Left renal pelvis (tissue), 4 donors: ENCODE data around the gene CFLAR. TPM values are rescaled to one million over a fixed set of nuclear protein-coding genes. Genes with fewer than 3 reads are reported as not detected.
"Not testable (repeated sequence)": the region's sequence is repeated elsewhere in the genome, so short reads cannot be mapped to it uniquely, and the experiment has no call there.

Experiments used
- DNase-seq, 4 donors: peaks; one replicate each; pipeline ENCODE4 v3.0.0-alpha.2; 2013; ENCODE audit warnings: low read depth in 4 of 4, low spot score in 3 of 4
- polyA plus RNA-seq, 4 donors: library from polyadenylated mRNA; unstranded; fragments of 120-200 nt; gene quantifications; one replicate each; pipeline ENCODE4 v1.2.1, GENCODE V29; 2013; ENCODE audit not compliant: insufficient read length in 4 of 4

The CFLAR gene
- polyA plus RNA-seq, 4 donors, result 51.3 to 75.2 (median 58.6) TPM

GRCh38 chr2:201174687-201175086, 58.7 kb downstream of the CFLAR start:
- DNase-seq, result no peak

GRCh38 chr2:201176081-201176481, 60.1 kb downstream of the CFLAR start:
- DNase-seq, result no peak

- DNase-seq, result no peak
Measured at GRCh38 chr2:201180010-201180409, 64.0 kb downstream of the CFLAR start.

GRCh38 chr2:201182650-201183364, 66.8 kb downstream of the CFLAR start, which contains the start of gene CASP10:
TSS of gene CASP10 (plus strand) at chr2:201183141. CDS start at chr2:201185778, 2,637 bp downstream.
- DNase-seq, result peak in 2 of 4 donors; percentile 48 to 60

- no peak for DNase-seq
Measured at GRCh38 chr2:201183365-201183727, 67.4 kb downstream of the CFLAR start.

GRCh38 chr2:201183835-201184234, 67.9 kb downstream of the CFLAR start:
- DNase-seq, result not testable (repeated sequence)

GRCh38 chr2:201184248-201184647, 68.3 kb downstream of the CFLAR start:
- not testable (repeated sequence) for DNase-seq

- DNase-seq, result no peak
Measured at GRCh38 chr2:201185863-201186262, 69.9 kb downstream of the CFLAR start.

GRCh38 chr2:201186982-201187381, 71.0 kb downstream of the CFLAR start:
- no peak for DNase-seq

- no peak for DNase-seq
Measured at GRCh38 chr2:201188449-201188848, 72.5 kb downstream of the CFLAR start.

- DNase-seq, result no peak
Measured at GRCh38 chr2:201191132-201191875, 75.3 kb downstream of the CFLAR start.

- no peak for DNase-seq
Measured at GRCh38 chr2:201194097-201194496, 78.1 kb downstream of the CFLAR start.

GRCh38 chr2:201195331-201195730, 79.4 kb downstream of the CFLAR start:
- no peak for DNase-seq

GRCh38 chr2:201196003-201196402, 80.0 kb downstream of the CFLAR start:
- no peak for DNase-seq

GRCh38 chr2:201196803-201197202, 80.8 kb downstream of the CFLAR start:
- no peak for DNase-seq

GRCh38 chr2:201197781-201198180, 81.8 kb downstream of the CFLAR start:
- DNase-seq, result no peak

- DNase-seq, result no peak
Measured at GRCh38 chr2:201199847-201200246, 83.9 kb downstream of the CFLAR start.

GRCh38 chr2:201200345-201200744, 84.4 kb downstream of the CFLAR start:
- no peak for DNase-seq

GRCh38 chr2:201201371-201201770, 85.4 kb downstream of the CFLAR start:
- DNase-seq, result no peak

- peak in 2 of 4 donors; percentile 68 to 71 for DNase-seq
Measured at GRCh38 chr2:201203916-201204654, 88.1 kb downstream of the CFLAR start.
